BLaER1 (cell line): ENCODE measurements around the gene MAB21L4.

Experiments used
- H3K27ac ChIP-seq: shearing (Covaris generic); formaldehyde crosslinking; 2 replicates; pipeline ENCODE4 v1.8.1; 2022
- H3K27me3 ChIP-seq: shearing (Covaris generic); formaldehyde crosslinking; 2 replicates; pipeline ENCODE4 v1.8.1; 2022
- H3K36me3 ChIP-seq: shearing (Covaris generic); formaldehyde crosslinking; 2 replicates; pipeline ENCODE4 v1.8.1; 2022
- H3K4me1 ChIP-seq: shearing (Covaris generic); formaldehyde crosslinking; 2 replicates; pipeline ENCODE4 v1.8.1; 2022
- H3K4me2 ChIP-seq: shearing (Covaris generic); formaldehyde crosslinking; 2 replicates; pipeline ENCODE4 v1.8.1; 2022
- H3K4me3 ChIP-seq: shearing (Covaris generic); formaldehyde crosslinking; 2 replicates; pipeline ENCODE4 v1.8.1; 2022
- H3K9ac ChIP-seq: shearing (Covaris generic); formaldehyde crosslinking; 2 replicates; pipeline ENCODE4 v1.8.1; 2022
- H3K9me3 ChIP-seq: shearing (Covaris generic); formaldehyde crosslinking; 2 replicates; pipeline ENCODE4 v1.8.1; 2022
- H4K20me1 ChIP-seq: shearing (Covaris generic); formaldehyde crosslinking; 2 replicates; pipeline ENCODE4 v1.8.1; 2022
- Cebpa-rat ChIP-seq: shearing (Covaris generic); IDR thresholded peaks from 2 replicates; pipeline ENCODE4 v1.8.1; 2022

MAB21L4 gene

GRCh38 chr2:240925568-240926515 lies 29.9 kb upstream of the MAB21L4 start:
- peak overlapping the region; percentile 30; the same call in 1 of the 2 replicates for H3K4me2 ChIP-seq
- H3K4me3 ChIP-seq = no peak overlapping the region
- peaks cover 45% of the 10 kb centered on the region for H3K4me1 ChIP-seq
- no peaks in the 10 kb centered on the region for H4K20me1 ChIP-seq
- no peaks in the 10 kb centered on the region for H3K9me3 ChIP-seq
- TF ChIP-seq Cebpa-rat = no peak
- H3K27ac ChIP-seq = 0 out of 2 replicates have a peak overlapping the region, but pooled peaks have one; percentile 13
- H3K9ac ChIP-seq = no peak overlapping the region
- no peaks in the 10 kb centered on the region for H3K27me3 ChIP-seq
- no peaks in the 10 kb centered on the region for H3K36me3 ChIP-seq

GRCh38 chr2:240925191-240925567 lies 29.2 kb upstream of the MAB21L4 start:
- Histone ChIP-seq H3K4me3 (no peak overlapping the region), H3K27me3 (no peaks in the 10 kb centered on the region), H3K27ac (no peak overlapping the region), H3K36me3 (no peaks in the 10 kb centered on the region), H3K9me3 (no peaks in the 10 kb centered on the region), H3K4me1 (peaks cover 39% of the 10 kb centered on the region), H3K9ac (no peak overlapping the region), H4K20me1 (no peaks in the 10 kb centered on the region), H3K4me2 (no peak overlapping the region)
- no peak for TF ChIP-seq Cebpa-rat

- Histone ChIP-seq H3K9me3 (no peaks in the 10 kb centered on the region), H3K4me1 (peaks cover 45% of the 10 kb centered on the region), H3K27ac (no peak overlapping the region), H3K36me3 (no peaks in the 10 kb centered on the region), H4K20me1 (no peaks in the 10 kb centered on the region), H3K27me3 (no peaks in the 10 kb centered on the region), H3K4me2 (peak overlapping the region; percentile 54), H3K4me3 (no peak overlapping the region), H3K9ac (no peak overlapping the region)
- no peak for TF ChIP-seq Cebpa-rat
Measured at GRCh38 chr2:240922982-240923537, 27.1 kb upstream of the MAB21L4 start.

GRCh38 chr2:240922245-240922981 lies 26.5 kb upstream of the MAB21L4 start:
- H3K27me3 ChIP-seq = no peaks in the 10 kb centered on the region
- H4K20me1 ChIP-seq = no peaks in the 10 kb centered on the region
- H3K36me3 ChIP-seq = no peaks in the 10 kb centered on the region
- TF ChIP-seq Cebpa-rat = no peak
- H3K9me3 ChIP-seq = no peaks in the 10 kb centered on the region
- peak overlapping the region; percentile 20; the same call in 1 of the 2 replicates for H3K27ac ChIP-seq
- H3K9ac ChIP-seq = no peak overlapping the region
- H3K4me2 ChIP-seq = peak overlapping the region; percentile 54
- H3K4me3 ChIP-seq = no peak overlapping the region
- H3K4me1 ChIP-seq = peaks cover 51% of the 10 kb centered on the region

GRCh38 chr2:240921995-240922244 lies 26.0 kb upstream of the MAB21L4 start:
- Histone ChIP-seq H3K9me3 (no peaks in the 10 kb centered on the region), H3K36me3 (no peaks in the 10 kb centered on the region), H3K27ac (peak overlapping the region; percentile 20; the same call in 1 of the 2 replicates), H4K20me1 (no peaks in the 10 kb centered on the region), H3K4me3 (no peak overlapping the region), H3K27me3 (no peaks in the 10 kb centered on the region), H3K4me2 (peak overlapping the region; percentile 54), H3K4me1 (peaks cover 53% of the 10 kb centered on the region), H3K9ac (no peak overlapping the region)
- no peak for TF ChIP-seq Cebpa-rat

GRCh38 chr2:240921311-240921994 lies 25.5 kb upstream of the MAB21L4 start:
- Histone ChIP-seq H4K20me1 (no peaks in the 10 kb centered on the region), H3K4me3 (no peak overlapping the region), H3K9me3 (no peaks in the 10 kb centered on the region), H3K4me1 (peaks cover 51% of the 10 kb centered on the region), H3K9ac (no peak overlapping the region), H3K27ac (peak overlapping the region; percentile 20; the same call in 1 of the 2 replicates), H3K27me3 (no peaks in the 10 kb centered on the region), H3K4me2 (peak overlapping the region; percentile 54), H3K36me3 (no peaks in the 10 kb centered on the region)
- TF ChIP-seq Cebpa-rat = no peak

GRCh38 chr2:240920783-240921231 lies 24.9 kb upstream of the MAB21L4 start:
- H3K9me3 ChIP-seq = no peaks in the 10 kb centered on the region
- no peaks in the 10 kb centered on the region for H3K27me3 ChIP-seq
- no peak overlapping the region for H3K9ac ChIP-seq
- H3K4me1 ChIP-seq = peaks cover 48% of the 10 kb centered on the region
- no peaks in the 10 kb centered on the region for H3K36me3 ChIP-seq
- H4K20me1 ChIP-seq = no peaks in the 10 kb centered on the region
- no peak for TF ChIP-seq Cebpa-rat
- 0 out of 2 replicates have a peak overlapping the region, but pooled peaks have one; percentile 20 for H3K27ac ChIP-seq
- H3K4me3 ChIP-seq = no peak overlapping the region
- no peak overlapping the region for H3K4me2 ChIP-seq

- H3K4me1 ChIP-seq = peaks cover 54% of the 10 kb centered on the region
- H3K27ac ChIP-seq = 0 out of 2 replicates have a peak overlapping the region, but pooled peaks have one; percentile 18
- no peak overlapping the region for H3K9ac ChIP-seq
- no peak for TF ChIP-seq Cebpa-rat
- H3K27me3 ChIP-seq = no peaks in the 10 kb centered on the region
- no peak overlapping the region for H3K4me3 ChIP-seq
- H3K36me3 ChIP-seq = no peaks in the 10 kb centered on the region
- no peaks in the 10 kb centered on the region for H4K20me1 ChIP-seq
- no peaks in the 10 kb centered on the region for H3K9me3 ChIP-seq
- H3K4me2 ChIP-seq = no peak overlapping the region
Measured at GRCh38 chr2:240919786-240920782, 24.1 kb upstream of the MAB21L4 start.
